ENCODE data around the gene TMEM184C. TPM values are rescaled to one million over a fixed set of nuclear protein-coding genes. Genes with fewer than 3 reads are reported as not detected.

TMEM184C gene
- total RNA-seq: 10 to 100 TPM; 14.9 to 40.3 (median 25.5) TPM

GRCh38 chr4:147617173-147617840 is at the start of gene TMEM184C:
Gene TMEM184C (plus strand): TSS chr4:147617397. CDS start chr4:147617957, 560 bp downstream.
- H3K4me1 ChIP-seq: peaks cover 9 to 44% (median 29%) of the 10 kb centered on the region in 4 donors
- 0% methylated on average over 37 of the region's 37 CpGs; no CpG with 5 or more reads in 1 of the 2 donors for WGBS, 2 donors (ENCODE audit: low coverage in 1 of 2)

GRCh38 chr4:147570616-147571015 is 46.6 kb upstream of the TMEM184C start:
- intact Hi-C loops (cut with DNase I; ENCODE audit: low total_unique reads): no loop called here
- no peaks in the 10 kb centered on the region for H3K27me3 ChIP-seq
- H3K27ac ChIP-seq: no peak overlapping the region
- H3K9me3 ChIP-seq: no peaks in the 10 kb centered on the region
- 50 to 68% methylated on average over 4 of the region's 4 CpGs for WGBS, 2 donors (ENCODE audit: low coverage in 1 of 2)
- no peaks in the 10 kb centered on the region for H3K36me3 ChIP-seq
- no peaks in the 10 kb centered on the region for H3K4me1 ChIP-seq
- TF ChIP-seq EP300 (IDR thresholded peaks at IDR 0.05; ENCODE audit: low read depth) (no peak), POLR2A (IDR thresholded peaks at IDR 0.05) (no peak), POLR2AphosphoS5 (IDR thresholded peaks at IDR 0.05) (no peak)
- TF ChIP-seq, protein P1, sequence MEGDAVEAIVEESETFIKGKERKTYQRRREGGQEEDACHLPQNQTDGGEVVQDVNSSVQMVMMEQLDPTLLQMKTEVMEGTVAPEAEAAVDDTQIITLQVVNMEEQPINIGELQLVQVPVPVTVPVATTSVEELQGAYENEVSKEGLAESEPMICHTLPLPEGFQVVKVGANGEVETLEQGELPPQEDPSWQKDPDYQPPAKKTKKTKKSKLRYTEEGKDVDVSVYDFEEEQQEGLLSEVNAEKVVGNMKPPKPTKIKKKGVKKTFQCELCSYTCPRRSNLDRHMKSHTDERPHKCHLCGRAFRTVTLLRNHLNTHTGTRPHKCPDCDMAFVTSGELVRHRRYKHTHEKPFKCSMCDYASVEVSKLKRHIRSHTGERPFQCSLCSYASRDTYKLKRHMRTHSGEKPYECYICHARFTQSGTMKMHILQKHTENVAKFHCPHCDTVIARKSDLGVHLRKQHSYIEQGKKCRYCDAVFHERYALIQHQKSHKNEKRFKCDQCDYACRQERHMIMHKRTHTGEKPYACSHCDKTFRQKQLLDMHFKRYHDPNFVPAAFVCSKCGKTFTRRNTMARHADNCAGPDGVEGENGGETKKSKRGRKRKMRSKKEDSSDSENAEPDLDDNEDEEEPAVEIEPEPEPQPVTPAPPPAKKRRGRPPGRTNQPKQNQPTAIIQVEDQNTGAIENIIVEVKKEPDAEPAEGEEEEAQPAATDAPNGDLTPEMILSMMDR (IDR thresholded peaks at IDR 0.05): no peak
- H3K4me3 ChIP-seq: no peak overlapping the region
- no peak for DNase-seq
- in situ Hi-C loops (cut with MboI; ENCODE audit: low pct_ligation_motif_present in 1 of 4, low pct_unique_long_range_greater_than_20kb in 1 of 4, low sequenced_read_pairs in 3 of 4): no loop called here

More at GRCh38 chr4:147617173-147617840, at the start of gene TMEM184C:
- in situ Hi-C loops (cut with MboI; ENCODE audit: low pct_ligation_motif_present in 1 of 4, low pct_unique_long_range_greater_than_20kb in 1 of 4, low sequenced_read_pairs in 3 of 4): no loop called here
- intact Hi-C loops (cut with DNase I; ENCODE audit: low total_unique reads): loop anchor here (10.0 kb wide), 1 partner anchor 247 kb away; no protein-coding TSS in a partner anchor
- Histone ChIP-seq H3K36me3 (no peaks in the 10 kb centered on the region), H3K4me3 (peak within 1 kb of the TSS; percentile 43 to 84 (median 76)), H3K27me3 (no peaks in the 10 kb centered on the region), H3K9me3 (no peaks in the 10 kb centered on the region), H3K27ac (peak within 1 kb of the TSS; percentile 83 to 90 (median 86))
- TF ChIP-seq POLR2AphosphoS5 (IDR thresholded peaks at IDR 0.05): peak; percentile 62 to 87 (median 85)
- TF ChIP-seq EP300 (IDR thresholded peaks at IDR 0.05; ENCODE audit: low read depth): no peak
- TF ChIP-seq POLR2A (IDR thresholded peaks at IDR 0.05): peak; percentile 81
- TF ChIP-seq, protein P1 (IDR thresholded peaks at IDR 0.05): peak in 2 of 5 experiments; percentile 8 to 25
- DNase-seq: peak; percentile 99

GRCh38 chr4:147571036-147571770 is 46.0 kb upstream of the TMEM184C start:
- TF ChIP-seq, protein P1 (IDR thresholded peaks at IDR 0.05): no peak
- no peak for TF ChIP-seq POLR2AphosphoS5 (IDR thresholded peaks at IDR 0.05)
- no peak for TF ChIP-seq EP300 (IDR thresholded peaks at IDR 0.05; ENCODE audit: low read depth)
- no peak for TF ChIP-seq POLR2A (IDR thresholded peaks at IDR 0.05)
- Histone ChIP-seq H3K4me3 (no peak overlapping the region), H3K4me1 (no peaks in the 10 kb centered on the region), H3K9me3 (no peaks in the 10 kb centered on the region), H3K27ac (no peak overlapping the region), H3K27me3 (no peaks in the 10 kb centered on the region), H3K36me3 (no peaks in the 10 kb centered on the region)
- WGBS, 2 donors (ENCODE audit: low coverage in 1 of 2): 47 to 55% methylated on average over 5 of the region's 5 CpGs
- DNase-seq: no peak
- intact Hi-C loops (cut with DNase I; ENCODE audit: low total_unique reads) (no loop called here), in situ Hi-C loops (cut with MboI; ENCODE audit: low pct_ligation_motif_present in 1 of 4, low pct_unique_long_range_greater_than_20kb in 1 of 4, low sequenced_read_pairs in 3 of 4) (no loop called here)

GRCh38 chr4:147576084-147576483 is 41.1 kb upstream of the TMEM184C start:
- no peaks in the 10 kb centered on the region for H3K4me1 ChIP-seq
- intact Hi-C loops (cut with DNase I; ENCODE audit: low total_unique reads): no loop called here
- in situ Hi-C loops (cut with MboI; ENCODE audit: low pct_ligation_motif_present in 1 of 4, low pct_unique_long_range_greater_than_20kb in 1 of 4, low sequenced_read_pairs in 3 of 4): loop anchor here in 3 of 4 donors (25.0 kb wide), 2 partner anchors 414 to 564 kb away; no protein-coding TSS in a partner anchor

More at GRCh38 chr4:147576084-147576483, 41.1 kb upstream of the TMEM184C start:
- Histone ChIP-seq H3K27ac (no peak overlapping the region), H3K4me3 (no peak overlapping the region), H3K27me3 (no peaks in the 10 kb centered on the region), H3K36me3 (no peaks in the 10 kb centered on the region), H3K9me3 (no peaks in the 10 kb centered on the region)
- no peak for DNase-seq
- 91 to 100% methylated on average over 1 to 3 of the region's 3 CpGs for WGBS, 2 donors (ENCODE audit: low coverage in 1 of 2)
- TF ChIP-seq, protein P1 (IDR thresholded peaks at IDR 0.05): no peak
- TF ChIP-seq EP300 (IDR thresholded peaks at IDR 0.05; ENCODE audit: low read depth) (no peak), POLR2AphosphoS5 (IDR thresholded peaks at IDR 0.05) (no peak), POLR2A (IDR thresholded peaks at IDR 0.05) (no peak)

Data from transverse colon (tissue), 4 donors.